Endothelial cell of umbilical vein (primary cell): Measurements from ENCODE around the gene ADIPOR2. TPM values are rescaled to one million over a fixed set of nuclear protein-coding genes. Genes with fewer than 3 reads are reported as not detected.

Source experiments
- BruUV-seq: library from RNA; stranded (reverse); fragments of 400-500 nt; replicated peaks from 2 replicates; lab custom pipeline; 2021; lab: Mats Ljungman, UMichigan
- CTCF ChIA-PET: fragments of 300-600, 350-600 bp; sonication (Branson Sonifier 250); formaldehyde crosslinking; loops from one replicate; lab custom pipeline; 2021; ENCODE audit warnings: antibody characterized with exemption, inconsistent platforms; lab: Charles Lee
- POLR2A ChIA-PET: fragments of 300-600, 350-600 bp; sonication (Branson Sonifier 250); formaldehyde crosslinking; loops from one replicate; lab custom pipeline; 2021; ENCODE audit warnings: antibody characterized with exemption, inconsistent platforms; lab: Charles Lee
- DNase-seq: peaks from one replicate; pipeline ENCODE4 v3.0.0-alpha.2; 2011; ENCODE audit warnings: low read depth, low spot score
- FAIRE-seq: peaks from 2 replicates; lab custom pipeline; 2011; peaks lifted over from hg19 to GRCh38; lab: Jason Lieb, UNC
- H2AFZ ChIP-seq: 2 replicates; pipeline ENCODE4 v1.6.0; 2012; ENCODE audit warnings: low read depth, low read length, control low read depth, inconsistent platforms
- H3K27ac ChIP-seq: 2 replicates; pipeline ENCODE4 v1.5.1; 2011; ENCODE audit warnings: low read depth, mild to moderate bottlenecking, control low read depth, low read length, moderate library complexity; ENCODE audit not compliant: insufficient read depth
- H3K27me3 ChIP-seq, 2 experiments: 2 replicates each; pipeline versions ENCODE4 v1.6.0 to v1.6.1; 2011; ENCODE audit warnings: low read length in 2 of 2, mixed read lengths in 1 of 2; ENCODE audit not compliant: control insufficient read depth in 2 of 2, insufficient read depth in 2 of 2
- H3K36me3 ChIP-seq, 2 experiments: 2 replicates in 1 of 2; 3 replicates in 1 of 2; pipeline ENCODE4 v1.5.1; 2011; ENCODE audit warnings: low read length in 2 of 2, mild to moderate bottlenecking in 1 of 2, moderate library complexity in 1 of 2; ENCODE audit not compliant: control insufficient read depth in 2 of 2, insufficient read depth in 2 of 2; ENCODE audit errors: extremely low read depth in 1 of 2
- H3K4me1 ChIP-seq: 3 replicates; pipeline ENCODE4 v1.5.1; 2011; ENCODE audit warnings: mild to moderate bottlenecking, low read length; ENCODE audit not compliant: control insufficient read depth, insufficient read depth; ENCODE audit errors: extremely low read depth
- H3K4me2 ChIP-seq: 2 replicates; pipeline ENCODE4 v1.6.1; 2011; ENCODE audit warnings: low read length, control low read depth, mixed read lengths; ENCODE audit not compliant: insufficient read depth
- H3K4me3 ChIP-seq, 3 experiments: fragments of 200-600 bp in 1 of 3; sonication (generic), shearing (Covaris generic) in 1 of 3; replicated peaks in 1 of 3; 2 replicates each; pipeline ENCODE4 v1.5.1; 2011 to 2016; ENCODE audit warnings: control low read depth in 3 of 3, low read length in 3 of 3, mild to moderate bottlenecking in 2 of 3, inconsistent platforms in 1 of 3, low read depth in 1 of 3, moderate library complexity in 1 of 3; ENCODE audit not compliant: insufficient read depth in 1 of 3
- H3K79me2 ChIP-seq: 2 replicates; pipeline ENCODE4 v1.6.0; 2012; ENCODE audit warnings: low read length, inconsistent platforms; ENCODE audit not compliant: control insufficient read depth, insufficient read depth
- H3K9ac ChIP-seq: replicated peaks from 2 replicates; pipeline ENCODE3; 2011; ENCODE audit warnings: low read length, control low read depth; ENCODE audit not compliant: insufficient read depth; ENCODE audit errors: extremely low read depth
- H3K9me1 ChIP-seq: replicated peaks from 3 replicates; pipeline ENCODE4 v1.6.0; 2011; ENCODE audit warnings: mild to moderate bottlenecking, low read length; ENCODE audit not compliant: control insufficient read depth, insufficient read depth; ENCODE audit errors: extremely low read depth
- H3K9me3 ChIP-seq: replicated peaks from 2 replicates; pipeline ENCODE4 v1.5.1; 2012; ENCODE audit warnings: low read length, inconsistent platforms; ENCODE audit not compliant: control insufficient read depth, insufficient read depth
- H4K20me1 ChIP-seq: replicated peaks from 2 replicates; pipeline ENCODE3; 2011; ENCODE audit warnings: mild to moderate bottlenecking, low read length; ENCODE audit not compliant: control insufficient read depth, insufficient read depth; ENCODE audit errors: extremely low read depth
- EZH2 ChIP-seq: IDR thresholded peaks from 2 replicates; pipeline ENCODE4 v1.6.1; 2012; ENCODE audit warnings: borderline replicate concordance, low read depth, mild to moderate bottlenecking, moderate library complexity, low read length, inconsistent platforms; ENCODE audit not compliant: severe bottlenecking
- FOS ChIP-seq: IDR thresholded peaks from 2 replicates; pipeline ENCODE4 v1.6.1; 2011; ENCODE audit warnings: mild to moderate bottlenecking, low read length, moderate library complexity, borderline replicate concordance; ENCODE audit not compliant: insufficient read depth
- GATA2 ChIP-seq: IDR thresholded peaks from 2 replicates; pipeline ENCODE4 v1.7.0; 2011; ENCODE audit warnings: low read depth, mild to moderate bottlenecking, moderate library complexity, mixed read lengths, low read length; ENCODE audit not compliant: insufficient read length, insufficient read depth
- JUN ChIP-seq: IDR thresholded peaks from 2 replicates; pipeline ENCODE4 v1.6.1; 2011; ENCODE audit warnings: borderline replicate concordance, low read depth; ENCODE audit not compliant: insufficient read length, insufficient read depth
- MYC ChIP-seq: IDR thresholded peaks from one replicate; pipeline ENCODE4 v1.6.1; 2011; ENCODE audit warnings: mild to moderate bottlenecking, low read depth, low read length
- POLR2A ChIP-seq: IDR thresholded peaks from 2 replicates; pipeline ENCODE4 v1.6.1; 2012; ENCODE audit warnings: low read depth, mild to moderate bottlenecking, control low read depth, low read length
- POLR2AphosphoS5 ChIP-seq: IDR thresholded peaks from 2 replicates; pipeline ENCODE4 v1.6.1; 2012; ENCODE audit warnings: low read depth, mild to moderate bottlenecking, control low read depth, low read length, moderate library complexity; ENCODE audit not compliant: insufficient read depth
- dilution Hi-C: fragments of 300-500 bp; cut with MboI; formaldehyde crosslinking; loops from one replicate; pipeline ENCODE4 v1.15.0; 2019; ENCODE audit warnings: low sequenced_read_pairs; ENCODE audit not compliant: extremely low pct_ligation_motif_present
- intact Hi-C: fragments of 100-400 bp; cut with micrococcal nuclease; formaldehyde crosslinking; loops from one replicate; pipeline ENCODE4 v1.10.0; 2022
- polyA plus RNA-seq, 4 experiments: library from polyadenylated mRNA; depleted of rRNA in 3 of 4; stranded (reverse) in 3 of 4; unstranded in 1 of 4; fragments of >200 nt; gene quantifications; 2 replicates each; pipeline versions ENCODE4 v1.2.1 to v1.2.3, GENCODE V29; 2011 to 2012; ENCODE audit warnings: missing spikeins in 1 of 4
- total RNA-seq: library from RNA; stranded (reverse); gene quantifications from 2 replicates; pipeline ENCODE4 v1.2.3, GENCODE V29; 2021
- TF ChIP-seq, protein P1 (sequence below), 2 donors: IDR thresholded peaks; 1 replicate in 1 of 2; 2 replicates in 1 of 2; pipeline ENCODE4 v1.5.1; 2011; ENCODE audit warnings: low read length in 2 of 2, mild to moderate bottlenecking in 2 of 2, moderate library complexity in 2 of 2, control low read depth in 1 of 2, inconsistent platforms in 1 of 2, low read depth in 1 of 2; ENCODE audit not compliant: insufficient read depth in 1 of 2; ENCODE audit errors: extremely low read depth in 1 of 2
- TF ChIP-seq, protein P2 (sequence below): IDR thresholded peaks from 2 replicates; pipeline ENCODE4 v1.6.1; 2011; ENCODE audit not compliant: insufficient read depth, insufficient read length

Gene ADIPOR2
- total and polyA plus RNA-seq, 2 donors (not counting 3 experiments of a cell fraction or from before 2014, with no cell fraction given), result 22.5 to 57.3 TPM

DNA sequence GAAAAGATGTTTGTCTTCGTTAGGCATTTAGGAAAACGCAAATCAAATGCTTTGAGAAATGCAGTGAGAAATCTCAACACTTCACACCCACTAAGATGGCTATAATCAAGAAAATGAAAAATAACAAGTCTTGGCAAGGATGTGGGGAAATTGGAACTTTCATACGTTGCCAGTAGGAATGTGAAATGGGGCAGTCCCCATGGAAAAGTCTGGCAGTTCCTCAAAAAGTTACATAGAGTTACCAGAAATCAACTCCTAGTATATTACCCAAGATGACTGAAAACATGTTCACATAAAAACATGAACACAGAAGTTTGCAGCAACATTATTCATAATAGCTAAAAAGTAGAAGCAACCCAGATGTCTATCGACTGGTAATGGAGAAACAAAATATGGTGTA is 88.0 kb downstream of the ADIPOR2 start:
- dilution Hi-C loops (no loop called here), intact Hi-C loops (no loop called here)
- no peak overlapping the region for H2AFZ ChIP-seq
- H3K4me3 ChIP-seq, result no peak overlapping the region
- H3K27me3 ChIP-seq, result no peaks in the 10 kb centered on the region
- ChIA-PET CTCF (interaction anchor here (2.0 kb wide), 1 partner anchor 12 kb away, joined by 11 read pairs; no protein-coding TSS in a partner anchor), POLR2A (no interaction called here)
- TF ChIP-seq POLR2A, result no peak
- TF ChIP-seq, protein P1, sequence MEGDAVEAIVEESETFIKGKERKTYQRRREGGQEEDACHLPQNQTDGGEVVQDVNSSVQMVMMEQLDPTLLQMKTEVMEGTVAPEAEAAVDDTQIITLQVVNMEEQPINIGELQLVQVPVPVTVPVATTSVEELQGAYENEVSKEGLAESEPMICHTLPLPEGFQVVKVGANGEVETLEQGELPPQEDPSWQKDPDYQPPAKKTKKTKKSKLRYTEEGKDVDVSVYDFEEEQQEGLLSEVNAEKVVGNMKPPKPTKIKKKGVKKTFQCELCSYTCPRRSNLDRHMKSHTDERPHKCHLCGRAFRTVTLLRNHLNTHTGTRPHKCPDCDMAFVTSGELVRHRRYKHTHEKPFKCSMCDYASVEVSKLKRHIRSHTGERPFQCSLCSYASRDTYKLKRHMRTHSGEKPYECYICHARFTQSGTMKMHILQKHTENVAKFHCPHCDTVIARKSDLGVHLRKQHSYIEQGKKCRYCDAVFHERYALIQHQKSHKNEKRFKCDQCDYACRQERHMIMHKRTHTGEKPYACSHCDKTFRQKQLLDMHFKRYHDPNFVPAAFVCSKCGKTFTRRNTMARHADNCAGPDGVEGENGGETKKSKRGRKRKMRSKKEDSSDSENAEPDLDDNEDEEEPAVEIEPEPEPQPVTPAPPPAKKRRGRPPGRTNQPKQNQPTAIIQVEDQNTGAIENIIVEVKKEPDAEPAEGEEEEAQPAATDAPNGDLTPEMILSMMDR (IDR thresholded peaks at IDR 0.05; ENCODE audit: extremely low read depth in 1 of 2, insufficient read depth in 1 of 2, low read depth in 1 of 2, low read length in 2 of 2), result no peak
- no peak for TF ChIP-seq GATA2
- TF ChIP-seq, protein P2, sequence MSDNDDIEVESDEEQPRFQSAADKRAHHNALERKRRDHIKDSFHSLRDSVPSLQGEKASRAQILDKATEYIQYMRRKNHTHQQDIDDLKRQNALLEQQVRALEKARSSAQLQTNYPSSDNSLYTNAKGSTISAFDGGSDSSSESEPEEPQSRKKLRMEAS, result no peak
- no peak for TF ChIP-seq MYC
- no peak for TF ChIP-seq FOS
- TF ChIP-seq EZH2, result no peak
- no peak for TF ChIP-seq JUN
- no peak for TF ChIP-seq POLR2AphosphoS5
- DNase-seq, result no peak
- H3K79me2 ChIP-seq, result peaks cover 2% of the 10 kb centered on the region
- BruUV-seq, result no TSS peak
- peaks cover 0 to 7% of the 10 kb centered on the region in 2 experiments for H3K36me3 ChIP-seq
- H3K9ac ChIP-seq, result no peak overlapping the region
- H3K27ac ChIP-seq, result no peak overlapping the region
- H3K9me3 ChIP-seq, result no peaks in the 10 kb centered on the region
- peak; percentile 35 for FAIRE-seq
- H3K4me2 ChIP-seq, result no peak overlapping the region
- no peaks in the 10 kb centered on the region for H4K20me1 ChIP-seq
- H3K4me1 ChIP-seq, result peaks cover 9% of the 10 kb centered on the region
- no peaks in the 10 kb centered on the region for H3K9me1 ChIP-seq
